ENCODE results near the gene COPG1.

COPG1 gene

GRCh38 chr3:129323651-129324294 lies 74.4 kb downstream of the COPG1 start:
- Histone ChIP-seq H3K4me1 (ENCODE audit: insufficient read depth, low read length) (no peaks in the 10 kb centered on the region), H3K36me3 (ENCODE audit: insufficient read depth, low read length) (no peaks in the 10 kb centered on the region), H2AFZ (ENCODE audit: low read depth, low read length) (no peak overlapping the region), H3K9ac (ENCODE audit: low read depth, low read length) (no peak overlapping the region), H3K27ac (ENCODE audit: low read length) (no peak overlapping the region), H4K20me1 (ENCODE audit: insufficient read depth, low read length) (no peaks in the 10 kb centered on the region), H3K27me3 (ENCODE audit: insufficient read depth, low read length, poor library complexity) (no peaks in the 10 kb centered on the region), H3K4me3 (ENCODE audit: low read depth in 1 of 2, low read length in 2 of 2) (no peak overlapping the region), H3K4me2 (ENCODE audit: insufficient read depth, low read length) (no peak overlapping the region), H3K79me2 (ENCODE audit: insufficient read depth, low read length) (no peaks in the 10 kb centered on the region), H3K9me3 (ENCODE audit: insufficient read depth, low read length, severe bottlenecking) (no peaks in the 10 kb centered on the region)
- no peak for DNase-seq
- ATAC-seq (ENCODE audit: insufficient read depth, low read depth) = no peak
- TF ChIP-seq EZH2 (IDR thresholded peaks at IDR 0.05; ENCODE audit: borderline replicate concordance, low read depth, low read length, severe bottlenecking) = no peak
- peak; percentile 9 for TF ChIP-seq CTCF (IDR thresholded peaks at IDR 0.05; ENCODE audit: borderline replicate concordance, extremely low read depth, low read length, poor library complexity, severe bottlenecking)

GRCh38 chr3:129324855-129325254 lies 75.4 kb downstream of the COPG1 start:
- no peak for ATAC-seq (ENCODE audit: insufficient read depth, low read depth)
- Histone ChIP-seq H3K9me3 (ENCODE audit: insufficient read depth, low read length, severe bottlenecking) (no peaks in the 10 kb centered on the region), H3K79me2 (ENCODE audit: insufficient read depth, low read length) (no peaks in the 10 kb centered on the region), H3K27ac (ENCODE audit: low read length) (no peak overlapping the region), H3K4me1 (ENCODE audit: insufficient read depth, low read length) (no peaks in the 10 kb centered on the region), H3K36me3 (ENCODE audit: insufficient read depth, low read length) (no peaks in the 10 kb centered on the region), H3K4me3 (ENCODE audit: low read depth in 1 of 2, low read length in 2 of 2) (no peak overlapping the region), H4K20me1 (ENCODE audit: insufficient read depth, low read length) (no peaks in the 10 kb centered on the region), H3K27me3 (ENCODE audit: insufficient read depth, low read length, poor library complexity) (no peaks in the 10 kb centered on the region), H2AFZ (ENCODE audit: low read depth, low read length) (no peak overlapping the region), H3K9ac (ENCODE audit: low read depth, low read length) (no peak overlapping the region), H3K4me2 (ENCODE audit: insufficient read depth, low read length) (no peak overlapping the region)
- no peak for TF ChIP-seq EZH2 (IDR thresholded peaks at IDR 0.05; ENCODE audit: borderline replicate concordance, low read depth, low read length, severe bottlenecking)
- no peak for TF ChIP-seq CTCF (IDR thresholded peaks at IDR 0.05; ENCODE audit: borderline replicate concordance, extremely low read depth, low read length, poor library complexity, severe bottlenecking)
- no peak for DNase-seq

GRCh38 chr3:129325383-129325782 lies 76.0 kb downstream of the COPG1 start:
- H3K9me3 ChIP-seq (ENCODE audit: insufficient read depth, low read length, severe bottlenecking) = no peaks in the 10 kb centered on the region
- no peak overlapping the region for H3K9ac ChIP-seq (ENCODE audit: low read depth, low read length)
- no peaks in the 10 kb centered on the region for H4K20me1 ChIP-seq (ENCODE audit: insufficient read depth, low read length)
- H3K4me1 ChIP-seq (ENCODE audit: insufficient read depth, low read length) = no peaks in the 10 kb centered on the region
- no peak overlapping the region for H2AFZ ChIP-seq (ENCODE audit: low read depth, low read length)
- H3K4me3 ChIP-seq (ENCODE audit: low read depth in 1 of 2, low read length in 2 of 2) = no peak overlapping the region
- ATAC-seq (ENCODE audit: insufficient read depth, low read depth) = no peak
- no peak overlapping the region for H3K4me2 ChIP-seq (ENCODE audit: insufficient read depth, low read length)
- DNase-seq = no peak
- no peak for TF ChIP-seq EZH2 (IDR thresholded peaks at IDR 0.05; ENCODE audit: borderline replicate concordance, low read depth, low read length, severe bottlenecking)
- no peak for TF ChIP-seq CTCF (IDR thresholded peaks at IDR 0.05; ENCODE audit: borderline replicate concordance, extremely low read depth, low read length, poor library complexity, severe bottlenecking)
- H3K36me3 ChIP-seq (ENCODE audit: insufficient read depth, low read length) = no peaks in the 10 kb centered on the region
- no peak overlapping the region for H3K27ac ChIP-seq (ENCODE audit: low read length)
- H3K27me3 ChIP-seq (ENCODE audit: insufficient read depth, low read length, poor library complexity) = no peaks in the 10 kb centered on the region
- no peaks in the 10 kb centered on the region for H3K79me2 ChIP-seq (ENCODE audit: insufficient read depth, low read length)

All from DND-41 (cell line).